ENCODE data around the gene PSMG3.

Gene PSMG3

GRCh38 chr7:1533547-1534329 is 36.1 kb downstream of the PSMG3 start:
- H3K4me2 ChIP-seq = no peak overlapping the region
- H3K27me3 ChIP-seq (ENCODE audit: insufficient read depth, low read depth) = peaks cover 11% of the 10 kb centered on the region; the same call in 1 of the 2 replicates
- H2AFZ ChIP-seq (ENCODE audit: low read depth) = no peak overlapping the region
- H3K36me3 ChIP-seq (ENCODE audit: insufficient read depth) = no peaks in the 10 kb centered on the region; the same call in 1 of the 2 replicates
- peaks cover 69% of the 10 kb centered on the region for H3K79me2 ChIP-seq (ENCODE audit: insufficient read depth, low read depth)
- no peak overlapping the region for H3K4me3 ChIP-seq (IDR thresholded peaks at IDR 0.05; ENCODE audit: insufficient read depth, low read depth, low read length)
- no peak overlapping the region for H3K27ac ChIP-seq
- no peak overlapping the region for H3K9ac ChIP-seq
- no peak for TF ChIP-seq CTCF (conservative IDR thresholded peaks at IDR 0.05; ENCODE audit: low read depth, low read length)
- peaks cover 2% of the 10 kb centered on the region; the same call in 1 of the 2 replicates for H4K20me1 ChIP-seq (ENCODE audit: insufficient read depth)
- H3K4me1 ChIP-seq (ENCODE audit: low read depth, poor library complexity, severe bottlenecking) = peaks cover 8% of the 10 kb centered on the region

DNA sequence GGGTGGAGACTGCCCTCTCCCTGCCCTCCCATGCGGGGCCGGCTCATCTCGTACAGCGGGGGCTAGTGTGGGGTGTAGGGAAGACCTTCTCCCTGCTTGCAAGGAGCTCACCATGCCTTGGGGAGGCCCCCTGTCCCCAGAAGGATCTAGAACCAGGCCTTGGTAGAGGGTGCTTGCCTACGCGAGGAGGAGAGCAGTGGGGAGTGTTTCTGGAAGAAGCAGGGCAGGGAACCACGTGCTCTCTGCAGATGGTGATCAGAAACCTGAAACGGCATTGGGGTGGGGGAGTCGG is 36.6 kb downstream of the PSMG3 start:
- no peak for TF ChIP-seq CTCF (conservative IDR thresholded peaks at IDR 0.05; ENCODE audit: low read depth, low read length)
- H3K27me3 ChIP-seq (ENCODE audit: insufficient read depth, low read depth) = peaks cover 17% of the 10 kb centered on the region; the same call in 1 of the 2 replicates
- peaks cover 8% of the 10 kb centered on the region for H3K4me1 ChIP-seq (ENCODE audit: low read depth, poor library complexity, severe bottlenecking)
- H3K36me3 ChIP-seq (ENCODE audit: insufficient read depth) = no peaks in the 10 kb centered on the region; the same call in 1 of the 2 replicates
- no peak overlapping the region for H3K4me3 ChIP-seq (IDR thresholded peaks at IDR 0.05; ENCODE audit: insufficient read depth, low read depth, low read length)
- no peak overlapping the region for H3K4me2 ChIP-seq
- H3K9ac ChIP-seq = no peak overlapping the region
- H2AFZ ChIP-seq (ENCODE audit: low read depth) = no peak overlapping the region
- H3K27ac ChIP-seq = no peak overlapping the region
- H3K79me2 ChIP-seq (ENCODE audit: insufficient read depth, low read depth) = peaks cover 69% of the 10 kb centered on the region
- H4K20me1 ChIP-seq (ENCODE audit: insufficient read depth) = peaks cover 2% of the 10 kb centered on the region; the same call in 1 of the 2 replicates

DNA sequence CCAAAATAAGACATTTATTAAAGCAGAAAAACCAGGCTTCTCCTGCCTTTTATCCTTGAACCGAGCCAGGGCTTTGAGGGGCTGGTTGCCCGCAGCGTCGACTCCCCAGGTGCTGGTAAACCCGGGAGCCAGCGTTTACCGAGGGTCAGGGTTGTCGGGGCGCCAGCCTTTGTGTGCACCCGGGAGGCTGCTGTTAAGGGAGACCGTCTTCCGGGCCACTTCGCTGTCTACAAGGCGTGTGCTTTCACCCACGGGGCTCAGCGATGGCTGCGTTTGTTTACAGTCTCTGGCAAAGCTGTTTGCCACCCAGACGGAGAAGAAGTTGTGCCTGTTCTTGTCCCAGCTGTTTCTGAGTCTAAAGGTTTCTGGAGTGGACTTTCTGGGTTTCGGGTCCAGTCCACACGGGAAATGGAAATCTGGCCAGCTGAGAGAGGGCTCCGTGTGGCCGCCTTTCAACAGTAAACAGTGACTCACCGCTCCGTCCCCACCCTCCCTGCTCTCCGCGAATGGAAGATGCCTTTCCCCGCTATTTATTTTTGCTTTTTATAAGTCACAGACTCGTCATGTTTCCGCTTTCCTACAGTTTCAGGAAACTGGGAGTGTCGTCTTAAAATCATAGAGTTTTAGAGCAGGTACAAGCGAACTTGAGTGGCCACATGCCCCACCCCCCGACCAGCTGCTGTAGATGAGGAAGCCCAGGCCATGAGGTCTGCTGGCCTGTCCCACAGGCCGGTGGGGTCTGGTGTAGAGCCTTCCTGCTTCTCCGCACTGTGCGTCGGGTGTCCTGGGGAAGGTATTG is 37.2 kb downstream of the PSMG3 start:
- Histone ChIP-seq H3K36me3 (ENCODE audit: insufficient read depth) (no peaks in the 10 kb centered on the region; the same call in 1 of the 2 replicates), H4K20me1 (ENCODE audit: insufficient read depth) (peaks cover 2% of the 10 kb centered on the region; the same call in 1 of the 2 replicates), H3K4me3 (IDR thresholded peaks at IDR 0.05; ENCODE audit: insufficient read depth, low read depth, low read length) (no peak overlapping the region), H3K27ac (no peak overlapping the region), H3K27me3 (ENCODE audit: insufficient read depth, low read depth) (peaks cover 22% of the 10 kb centered on the region), H3K4me1 (ENCODE audit: low read depth, poor library complexity, severe bottlenecking) (peaks cover 8% of the 10 kb centered on the region), H3K4me2 (peak overlapping the region; percentile 78; the same call in 1 of the 2 replicates), H3K79me2 (ENCODE audit: insufficient read depth, low read depth) (peaks cover 64% of the 10 kb centered on the region), H2AFZ (ENCODE audit: low read depth) (no peak overlapping the region), H3K9ac (no peak overlapping the region)
- no peak for TF ChIP-seq CTCF (conservative IDR thresholded peaks at IDR 0.05; ENCODE audit: low read depth, low read length)

DNA sequence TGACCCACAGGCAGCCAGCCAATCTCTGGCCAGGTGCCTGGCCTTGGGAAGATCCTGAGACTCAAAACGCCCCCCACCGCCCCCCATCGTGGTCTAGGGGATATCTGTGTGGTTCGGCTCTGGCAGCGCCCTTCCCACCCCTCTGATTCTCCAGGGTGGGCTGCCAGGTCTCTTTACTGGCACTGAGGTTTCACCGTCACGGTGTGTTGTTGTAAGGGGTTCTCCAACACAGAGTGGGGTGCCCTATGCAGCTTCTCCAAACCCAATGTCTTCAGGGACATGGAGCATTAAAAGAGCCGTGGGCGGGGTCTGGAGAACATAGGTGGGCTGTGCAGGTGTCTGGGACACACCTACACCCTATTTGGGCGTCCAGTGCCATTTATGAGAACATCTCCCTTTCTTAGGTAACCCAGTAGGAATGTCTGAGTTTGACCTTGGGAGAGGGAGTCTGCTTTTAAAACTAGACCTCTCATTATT is 37.8 kb downstream of the PSMG3 start:
- Histone ChIP-seq H3K4me2 (peak overlapping the region; percentile 78), H3K27ac (no peak overlapping the region), H3K79me2 (ENCODE audit: insufficient read depth, low read depth) (peaks cover 57% of the 10 kb centered on the region), H3K27me3 (ENCODE audit: insufficient read depth, low read depth) (peaks cover 29% of the 10 kb centered on the region), H4K20me1 (ENCODE audit: insufficient read depth) (peaks cover 2% of the 10 kb centered on the region; the same call in 1 of the 2 replicates), H3K36me3 (ENCODE audit: insufficient read depth) (no peaks in the 10 kb centered on the region; the same call in 1 of the 2 replicates), H3K4me3 (IDR thresholded peaks at IDR 0.05; ENCODE audit: insufficient read depth, low read depth, low read length) (no peak overlapping the region), H2AFZ (ENCODE audit: low read depth) (no peak overlapping the region), H3K4me1 (ENCODE audit: low read depth, poor library complexity, severe bottlenecking) (peaks cover 8% of the 10 kb centered on the region), H3K9ac (peak overlapping the region; percentile 86; the same call in 1 of the 2 replicates)
- no peak for TF ChIP-seq CTCF (conservative IDR thresholded peaks at IDR 0.05; ENCODE audit: low read depth, low read length)
